Fibroblast of peridontal ligament (primary cell): ENCODE measurements around the gene FGFR3.

Experiments
- DNase-seq: peaks from one replicate; pipeline ENCODE4 v3.0.0-alpha.2; 2010; ENCODE audit errors: extremely low read depth

The FGFR3 gene

DNA sequence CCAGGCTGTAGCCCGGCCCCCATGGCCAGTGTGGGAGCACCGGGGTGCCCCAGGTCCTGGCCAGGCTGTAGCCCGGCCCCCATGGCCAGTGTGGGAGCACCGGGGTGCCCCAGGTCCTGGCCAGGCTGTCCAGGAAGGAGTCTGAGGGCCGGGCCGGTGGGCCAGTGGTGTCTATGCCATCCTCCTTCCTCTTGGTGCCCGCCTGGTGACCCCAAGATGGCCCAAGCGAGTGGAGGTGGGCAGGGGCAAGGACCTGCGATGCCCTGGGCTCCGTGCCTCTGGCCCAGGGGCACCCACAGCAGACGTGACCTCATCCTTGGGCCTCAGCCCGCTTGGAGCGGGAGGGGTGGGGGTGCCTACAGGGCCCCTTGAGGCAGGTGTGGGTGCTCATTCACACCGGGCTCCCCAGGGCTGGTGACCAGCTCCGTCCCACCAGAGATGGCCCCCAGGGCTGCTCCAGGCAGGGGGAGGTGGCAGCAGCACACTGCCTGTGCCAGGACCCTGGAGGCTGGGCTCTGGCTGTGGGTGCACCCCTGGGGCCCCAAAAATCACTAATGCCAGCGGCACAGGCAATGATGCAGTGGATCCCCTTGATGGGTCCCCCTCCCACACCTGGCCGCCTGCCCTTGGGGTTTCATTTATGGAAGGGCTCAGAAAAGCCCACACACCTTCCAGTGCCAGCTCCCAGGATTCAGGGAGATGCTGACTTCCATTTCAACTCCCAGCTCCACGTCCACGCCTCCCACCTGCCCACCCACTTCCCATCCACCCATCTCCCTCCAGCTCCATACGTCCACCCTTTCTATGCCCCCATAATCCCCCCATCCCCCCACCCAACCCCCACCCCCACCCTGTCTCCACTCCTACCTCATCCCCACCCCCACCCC, 36.0 kb upstream of the FGFR3 start:
- no peak for DNase-seq

DNA sequence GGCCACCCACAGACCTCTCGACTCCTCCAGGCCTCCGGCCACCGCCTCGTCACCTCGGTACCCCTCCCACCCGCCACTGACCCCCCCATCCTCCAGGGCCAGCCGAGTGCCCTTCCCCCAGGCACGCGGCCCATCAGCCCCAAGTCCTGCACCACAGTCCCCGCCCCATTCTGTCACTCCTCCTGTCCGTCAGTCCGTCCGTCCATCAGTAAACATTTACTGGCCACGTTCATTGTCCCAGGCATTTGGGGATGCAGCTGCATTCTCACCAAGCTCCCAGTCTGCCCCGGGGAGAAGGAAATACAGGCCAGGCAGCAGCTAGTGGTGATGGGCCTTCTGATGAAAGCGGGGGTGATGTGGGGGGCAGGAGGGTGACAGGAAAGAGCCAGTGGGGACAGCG, 35.3 kb upstream of the FGFR3 start:
- DNase-seq, result no peak

DNA sequence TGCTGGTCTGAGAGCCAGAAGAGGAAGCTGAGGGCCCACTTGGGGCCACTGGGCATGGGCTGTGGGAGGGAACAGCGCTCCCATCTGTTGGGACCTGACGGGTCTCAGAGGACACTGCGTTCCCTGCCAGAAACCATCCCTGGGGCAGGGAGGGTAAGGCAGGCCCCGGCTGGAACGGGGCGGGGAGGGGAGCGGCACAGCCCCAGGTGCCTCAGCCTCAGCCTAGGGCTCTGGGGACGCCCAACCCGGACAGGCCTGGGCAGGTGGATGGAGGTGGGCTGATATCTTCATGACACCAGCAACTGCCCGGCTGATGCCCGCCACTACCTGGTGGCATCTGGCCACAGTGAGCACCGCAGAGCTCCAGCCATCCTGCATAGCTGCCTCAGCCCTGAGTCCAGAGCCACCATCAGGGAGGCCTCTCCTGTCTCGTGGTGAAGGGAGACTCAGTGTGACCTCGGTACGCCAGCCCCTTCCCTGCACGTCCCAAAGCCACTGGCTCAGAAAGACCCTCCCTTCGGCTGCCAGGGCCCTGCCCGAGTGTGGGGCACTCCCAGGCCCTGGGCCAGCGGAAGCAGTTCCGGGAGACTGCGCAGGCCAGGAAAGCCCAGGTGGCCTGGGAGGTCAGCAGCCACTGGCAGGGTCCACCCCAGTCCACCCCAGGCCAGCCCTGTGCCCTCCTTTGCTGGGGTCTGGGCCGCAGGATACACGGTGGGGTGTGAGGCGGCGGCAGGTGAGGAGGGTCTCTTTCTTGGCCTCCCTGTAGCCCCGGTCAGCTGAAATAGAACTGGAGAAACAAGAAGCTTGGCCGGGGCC, 34.6 kb upstream of the FGFR3 start:
- DNase-seq, result no peak

DNA sequence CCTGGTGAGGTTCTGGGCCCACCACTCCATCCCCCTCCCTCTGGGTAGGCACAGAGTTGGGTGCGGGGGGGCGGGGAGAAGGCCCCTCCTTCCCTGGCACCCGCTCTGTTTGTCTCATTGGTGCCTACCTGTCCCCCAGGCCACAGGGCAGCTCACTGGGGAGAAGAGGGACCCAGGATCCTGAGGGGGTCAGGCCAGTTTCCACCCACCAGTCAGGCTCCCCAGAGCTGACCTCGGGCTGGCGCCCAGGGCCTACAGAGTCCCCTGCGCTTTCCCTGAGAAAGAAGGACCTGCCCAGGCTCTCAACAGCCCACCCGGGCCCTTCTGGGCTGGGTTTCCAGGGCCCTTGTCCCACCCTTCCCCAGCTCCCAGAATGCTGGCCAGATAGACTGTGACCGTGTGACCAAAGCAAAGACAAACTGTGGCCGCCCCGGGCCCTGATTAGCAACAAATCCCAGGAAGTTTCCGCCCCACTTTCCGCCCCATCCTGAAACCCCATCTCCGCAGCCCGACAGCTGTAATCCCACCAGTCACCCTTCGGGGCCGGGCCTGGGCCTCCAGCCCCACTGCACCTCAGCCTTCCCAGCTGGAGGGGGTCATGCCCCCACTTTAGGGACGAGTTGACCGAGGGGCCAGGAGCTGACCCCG, 33.8 kb upstream of the FGFR3 start:
- no peak for DNase-seq

DNA sequence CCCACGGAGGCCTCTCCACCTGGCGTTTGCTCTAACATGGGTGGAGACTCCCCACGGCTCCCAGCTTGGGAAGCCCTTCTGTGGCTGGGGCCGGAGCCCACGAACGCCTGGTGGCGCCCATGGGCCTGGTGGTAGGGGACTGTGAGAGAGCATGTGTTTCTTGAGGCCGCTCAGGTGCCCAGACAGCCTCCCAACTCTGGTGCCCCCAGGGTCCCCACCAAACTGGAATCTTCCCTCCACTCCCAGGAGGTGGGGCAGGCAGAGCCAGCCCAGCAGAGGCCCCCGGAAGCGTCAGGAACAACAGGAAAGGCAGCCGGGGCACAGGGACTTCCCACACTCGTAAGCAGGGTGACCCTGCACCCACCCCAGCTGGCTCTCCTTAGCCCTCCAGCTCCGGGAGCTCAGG, 33.3 kb upstream of the FGFR3 start:
- DNase-seq, result no peak

DNA sequence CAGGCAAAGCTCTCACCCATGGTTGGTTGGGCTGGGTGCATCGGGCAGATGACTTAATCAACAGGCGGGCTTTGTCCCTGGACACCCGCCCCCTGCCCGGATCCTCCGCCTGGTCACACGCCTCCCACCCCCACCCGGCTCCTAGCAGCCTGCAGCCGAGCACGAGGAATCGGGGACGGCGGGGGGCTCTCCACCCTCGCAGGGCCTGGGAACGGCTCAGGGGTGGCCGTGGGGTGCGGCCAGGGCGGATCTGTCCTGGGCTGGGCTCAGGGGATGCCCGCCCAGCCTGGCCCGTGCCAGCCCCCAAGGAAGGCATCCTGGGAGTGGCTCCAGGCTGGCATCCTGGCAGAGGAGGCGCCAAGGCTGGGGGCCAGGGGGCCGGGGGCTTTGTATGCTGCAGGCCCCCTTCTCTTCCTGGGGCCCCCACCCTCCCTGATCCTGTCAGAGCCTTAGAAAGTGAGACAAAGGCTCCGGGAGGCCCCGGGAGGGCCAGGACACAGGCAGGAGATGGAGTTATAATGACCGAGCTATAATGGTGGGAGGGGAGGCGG, 32.5 kb upstream of the FGFR3 start:
- no peak for DNase-seq

DNA sequence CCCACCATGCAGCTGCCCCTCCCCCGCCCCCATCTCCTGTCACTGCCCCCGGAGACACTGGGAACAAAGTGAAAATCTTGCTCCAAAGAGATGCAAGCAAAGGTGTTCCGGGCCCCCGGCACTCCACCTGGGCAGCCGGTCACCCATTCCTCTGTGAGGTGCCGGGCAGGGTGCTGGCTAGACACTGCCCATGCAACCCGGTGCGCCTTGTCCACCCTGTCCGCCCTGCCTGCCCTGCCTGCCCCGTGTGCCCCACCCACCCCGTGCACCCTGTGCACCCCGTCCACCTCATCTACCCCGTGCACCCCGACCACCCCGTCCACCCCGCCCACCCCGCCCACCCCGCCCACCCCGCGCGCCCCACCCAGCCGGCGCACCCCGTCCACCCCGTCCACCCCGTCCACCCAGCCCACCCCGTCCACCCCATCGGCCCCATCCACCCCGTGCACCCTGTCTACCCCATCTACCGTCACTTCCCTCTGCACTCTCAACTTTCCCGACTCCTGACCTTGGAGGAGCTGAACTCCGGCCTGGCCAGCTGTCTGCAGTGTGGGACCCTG, 31.9 kb upstream of the FGFR3 start:
- no peak for DNase-seq

DNA sequence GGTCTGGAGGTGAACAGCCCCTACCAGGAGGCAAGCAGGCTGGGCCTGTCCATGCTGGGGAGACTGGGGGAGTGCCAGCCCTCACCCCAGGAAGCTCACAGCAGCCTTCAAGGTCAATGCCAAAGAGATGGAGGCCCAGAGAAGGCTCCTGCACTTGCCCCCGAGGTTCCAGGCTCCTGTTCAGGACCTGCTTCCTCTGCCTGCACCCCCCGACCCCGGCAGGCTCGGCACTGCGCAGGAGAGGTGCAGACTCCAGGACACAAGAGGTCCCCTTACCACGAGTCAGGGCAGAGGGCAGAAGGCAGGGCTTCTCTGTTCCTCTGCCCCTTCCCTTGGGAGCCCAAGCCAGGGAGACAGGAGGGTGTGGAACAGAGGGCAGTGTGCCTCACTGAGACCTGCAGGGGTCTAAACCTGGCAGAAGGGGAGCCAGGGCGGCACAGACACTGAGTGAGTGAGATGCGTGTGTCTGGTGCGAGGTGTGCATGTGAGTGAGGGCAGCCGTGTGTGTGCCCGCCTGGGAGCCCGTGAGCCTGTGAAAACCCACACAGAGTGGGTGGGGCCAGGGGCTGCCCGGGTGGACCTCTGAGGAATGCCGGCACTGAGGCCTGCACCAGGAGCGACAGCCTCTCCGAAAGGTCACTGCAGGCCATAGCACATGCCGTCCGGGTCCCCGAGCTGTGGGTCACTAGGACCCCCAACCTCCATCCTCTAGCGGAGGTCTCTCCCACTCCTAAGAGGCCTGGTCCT, 30.7 kb upstream of the FGFR3 start:
- DNase-seq, result no peak

DNA sequence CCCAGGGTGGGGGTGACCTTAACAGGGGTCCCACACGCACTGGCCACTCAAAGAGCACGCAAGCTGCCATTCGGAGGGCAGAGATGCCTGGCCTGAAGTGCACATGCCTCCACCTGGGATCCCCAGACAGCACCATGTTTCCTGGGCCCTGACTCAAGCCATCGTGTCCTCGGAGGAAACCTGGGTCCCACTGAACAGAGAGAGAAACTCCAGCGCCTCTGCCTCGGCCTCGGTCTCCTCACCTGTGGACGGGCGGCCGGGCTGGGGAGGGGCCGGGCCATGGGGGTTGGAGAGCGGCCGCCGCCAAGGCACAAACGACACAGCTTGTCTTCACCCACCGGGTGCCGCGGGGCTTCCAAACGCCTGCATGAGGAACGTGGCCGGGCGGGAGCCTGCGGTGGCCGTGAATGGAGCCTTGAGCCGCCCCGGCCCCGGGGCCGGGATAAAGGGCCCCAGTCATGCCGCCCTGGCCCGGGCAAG, 30.0 kb upstream of the FGFR3 start:
- DNase-seq, result no peak

DNA sequence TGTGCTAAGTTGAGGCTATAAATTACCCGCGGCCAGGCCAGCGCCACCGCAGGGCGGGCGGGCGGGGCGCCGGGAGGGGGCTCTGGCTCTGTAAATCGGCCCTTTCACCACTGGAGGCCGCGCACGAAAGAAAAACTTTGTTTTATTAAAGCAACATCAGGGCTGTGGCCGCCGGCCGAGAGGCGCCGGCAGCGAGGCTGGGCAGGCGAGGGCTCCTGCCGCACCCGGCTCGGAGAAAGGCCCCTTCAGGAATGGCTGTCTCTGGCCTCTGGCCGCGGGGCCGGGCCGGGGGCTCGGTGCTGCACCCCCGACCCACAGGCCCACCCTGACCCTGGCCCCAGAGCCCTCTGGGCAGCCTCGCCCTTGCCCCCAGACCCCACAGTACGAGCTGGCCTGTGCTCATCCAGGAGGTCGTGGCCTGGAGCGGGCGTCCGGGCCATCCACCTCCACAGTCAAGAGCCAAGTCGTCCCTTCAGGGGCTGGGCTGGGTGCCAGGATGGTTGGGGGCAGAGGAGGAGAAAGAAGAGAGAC, 29.5 kb upstream of the FGFR3 start:
- DNase-seq, result peak; percentile 57

DNA sequence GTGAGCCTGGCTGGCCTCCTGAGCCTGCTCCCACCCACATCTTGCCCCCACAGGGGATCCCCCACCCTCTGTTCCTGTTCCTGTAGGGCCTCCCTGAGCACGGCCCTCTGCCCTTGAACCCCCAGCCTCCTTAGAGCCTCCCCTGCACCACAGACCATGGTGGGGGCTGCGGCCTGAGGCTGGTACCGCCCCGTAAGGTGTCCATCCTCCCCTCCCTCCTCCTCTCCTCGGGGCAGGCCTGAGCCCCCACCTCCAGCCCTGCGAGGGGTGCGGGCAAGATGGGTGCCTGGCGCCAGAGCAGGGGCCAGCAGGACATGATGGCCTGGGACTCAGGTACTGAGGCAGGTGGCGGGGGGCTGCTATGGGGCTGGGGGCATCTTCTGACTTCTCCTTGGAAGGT, 28.4 kb upstream of the FGFR3 start:
- DNase-seq, result no peak

DNA sequence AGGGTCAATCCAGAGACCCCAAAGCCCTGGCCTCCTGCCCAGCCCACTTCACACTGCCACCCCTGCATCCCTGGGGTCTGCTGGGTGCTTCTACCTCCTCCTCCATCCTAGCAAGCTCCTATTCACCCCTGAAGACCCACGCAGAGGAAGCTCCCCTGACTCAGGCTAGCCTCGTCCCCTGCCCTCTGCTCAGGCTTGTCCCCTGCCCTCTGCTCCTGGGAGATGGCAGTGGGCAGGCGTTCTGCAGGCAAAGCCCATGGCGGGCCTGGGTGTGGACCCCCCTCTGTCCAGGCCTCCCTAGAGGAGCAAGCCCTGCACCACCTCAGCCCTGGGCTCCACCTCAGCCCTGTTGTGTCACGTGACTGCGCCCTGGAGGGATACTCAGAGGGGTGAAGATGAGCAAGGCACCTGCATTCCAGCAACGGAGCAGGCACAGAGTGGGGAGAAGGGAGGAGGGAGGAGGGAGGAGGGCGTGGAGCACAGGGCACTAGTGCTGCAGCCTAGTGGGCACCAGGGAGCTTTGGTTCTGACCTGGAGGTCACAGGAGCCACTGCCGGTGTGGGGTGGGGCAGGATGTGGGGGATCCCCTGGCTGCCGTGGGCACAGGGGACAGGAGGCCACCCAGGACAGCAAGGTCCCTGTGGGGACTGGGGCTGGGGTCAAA, 27.6 kb upstream of the FGFR3 start:
- no peak for DNase-seq

DNA sequence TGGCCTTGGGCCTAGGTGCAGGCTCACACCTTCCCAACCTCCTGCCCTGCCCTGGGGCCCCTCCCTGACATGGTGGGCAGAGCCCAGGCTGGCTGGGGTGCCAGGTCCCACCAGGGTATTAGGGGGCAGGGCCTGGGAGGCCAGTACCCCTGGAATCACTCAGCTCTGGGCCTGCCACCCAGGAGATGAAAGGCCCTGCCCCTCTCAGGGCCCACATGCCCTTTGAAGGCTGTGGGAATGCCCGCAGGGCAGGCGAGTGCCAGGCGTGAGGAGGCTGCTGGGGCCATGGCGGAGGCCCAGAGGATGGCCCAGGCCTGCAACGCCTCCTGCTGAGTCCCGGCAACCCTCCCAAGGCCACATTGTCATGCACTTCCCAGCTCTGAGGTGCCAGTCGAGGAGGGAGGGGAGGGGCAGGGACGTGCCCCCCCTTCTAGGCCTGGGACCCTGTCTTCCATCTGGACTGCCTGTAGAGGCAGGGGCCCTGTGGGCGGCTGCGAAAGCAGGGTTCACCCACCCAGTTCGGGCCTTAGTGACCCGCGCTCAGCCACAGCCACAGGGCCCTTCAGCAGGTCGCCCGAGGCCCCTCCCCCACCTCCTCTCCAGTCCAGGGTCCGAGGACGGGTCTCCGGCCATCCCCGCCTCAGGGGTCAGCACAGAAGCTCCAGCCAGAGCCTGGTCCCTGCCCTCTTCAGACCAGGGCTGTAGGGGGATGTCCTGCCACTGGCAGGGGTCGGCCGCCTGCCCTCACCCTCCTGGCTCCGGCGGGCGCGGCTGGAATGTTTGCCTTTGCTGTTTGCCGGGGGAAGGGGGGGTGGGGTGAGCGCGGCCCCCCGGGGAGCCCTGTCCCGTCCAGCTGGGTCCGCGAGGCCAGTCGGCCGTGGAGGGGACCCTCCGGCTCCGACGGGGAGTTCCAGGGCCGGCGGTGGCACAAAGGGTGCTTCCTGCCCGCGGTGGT, 26.7 kb upstream of the FGFR3 start:
- DNase-seq, result no peak

DNA sequence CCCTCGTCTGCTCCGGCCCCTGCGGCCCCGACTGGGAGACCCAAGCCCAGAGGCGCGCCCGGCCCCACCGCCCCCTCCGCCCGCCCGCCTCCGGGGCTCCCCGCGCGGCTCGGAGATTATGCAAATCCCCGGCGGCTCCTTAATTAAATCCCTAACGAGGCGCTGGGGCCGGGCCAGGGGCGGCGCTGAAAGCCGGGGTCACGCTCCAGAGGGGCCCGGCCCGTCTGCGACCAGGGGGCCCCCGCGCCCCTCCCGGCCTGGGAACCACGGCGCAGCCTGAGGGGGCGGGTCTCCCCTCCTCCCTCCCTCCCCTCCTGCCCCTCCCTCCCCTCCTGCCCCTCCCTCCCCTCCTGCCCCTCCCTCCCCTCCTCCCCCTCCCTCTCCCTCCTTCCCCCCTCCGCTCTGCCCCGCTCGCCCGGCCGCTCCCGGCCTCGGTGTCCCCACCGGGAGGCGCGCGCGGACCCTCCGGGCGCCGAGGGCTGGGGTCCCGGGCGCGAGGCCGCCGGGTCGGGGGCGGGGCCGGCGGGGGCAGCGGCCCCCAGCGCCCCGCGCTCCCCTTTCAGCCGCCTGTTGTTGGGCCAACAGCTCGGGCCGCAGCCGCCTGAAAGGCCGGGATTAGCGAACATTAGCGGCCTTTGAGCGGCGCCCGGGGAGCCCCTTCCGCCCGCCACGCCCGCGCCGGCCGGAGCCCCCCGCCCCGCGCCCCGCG, 25.9 kb upstream of the FGFR3 start:
- DNase-seq, result peak; percentile 7

DNA sequence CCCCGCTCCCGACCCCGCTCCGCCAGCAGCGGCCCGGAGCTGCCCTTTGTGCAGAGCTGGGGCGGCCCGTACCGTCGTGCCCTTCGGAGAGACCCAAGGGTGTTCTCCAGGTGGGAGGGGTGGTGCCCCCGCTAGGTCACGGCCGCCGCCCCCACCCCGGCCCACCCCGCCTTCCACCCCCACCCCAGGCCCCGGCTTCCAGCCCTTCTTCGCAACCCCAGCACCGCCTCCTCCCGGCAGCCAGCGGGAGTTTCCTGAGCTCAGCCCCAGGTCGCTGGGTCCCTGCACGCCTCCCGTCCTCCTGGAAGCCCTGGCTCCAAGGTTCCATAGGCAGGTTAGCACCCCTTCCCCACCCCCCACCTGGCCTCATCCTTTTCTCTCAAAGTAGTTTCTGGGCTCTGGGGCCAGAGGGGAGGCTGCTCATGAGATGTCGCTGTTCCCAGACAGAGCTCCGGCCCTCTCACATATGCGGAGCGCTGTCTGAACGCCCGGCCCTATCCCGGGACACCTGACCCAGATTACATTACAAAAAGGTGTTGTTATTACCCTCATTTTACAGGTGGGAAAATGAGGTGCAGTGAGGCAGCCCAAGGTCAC, 25.2 kb upstream of the FGFR3 start:
- DNase-seq, result peak; percentile 13

DNA sequence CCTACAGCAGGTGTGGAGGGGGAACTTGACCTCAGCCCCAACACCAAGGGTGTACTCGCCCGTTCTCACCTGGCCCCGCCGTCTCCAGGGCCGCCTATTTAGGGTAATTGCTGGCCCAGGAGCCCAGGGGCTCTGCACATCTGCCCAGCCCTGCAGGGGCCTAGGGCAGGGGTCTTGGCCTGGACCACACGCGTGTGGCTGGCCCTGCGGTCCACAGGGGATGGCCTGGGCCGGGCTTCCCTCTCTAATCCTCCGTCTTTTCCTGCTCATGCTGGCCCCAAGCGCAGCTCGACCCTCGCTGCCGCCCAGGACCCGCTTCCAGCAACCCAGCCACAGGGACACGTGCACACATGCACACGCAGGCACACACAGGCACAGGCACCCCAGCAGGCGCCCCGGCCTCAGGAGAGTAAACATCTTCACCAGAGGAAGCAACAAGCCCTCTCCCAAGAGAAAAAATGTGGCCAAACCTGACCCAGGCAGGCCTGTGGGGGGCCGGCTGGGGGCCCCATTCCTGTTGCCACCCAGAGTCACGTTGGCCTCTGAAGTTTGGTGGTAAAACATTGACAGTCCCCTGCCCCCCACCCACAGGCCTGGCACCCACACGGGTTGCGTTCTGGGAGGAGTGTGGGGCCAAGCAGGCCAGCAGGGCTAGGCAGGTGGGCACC, 24.6 kb upstream of the FGFR3 start:
- no peak for DNase-seq

DNA sequence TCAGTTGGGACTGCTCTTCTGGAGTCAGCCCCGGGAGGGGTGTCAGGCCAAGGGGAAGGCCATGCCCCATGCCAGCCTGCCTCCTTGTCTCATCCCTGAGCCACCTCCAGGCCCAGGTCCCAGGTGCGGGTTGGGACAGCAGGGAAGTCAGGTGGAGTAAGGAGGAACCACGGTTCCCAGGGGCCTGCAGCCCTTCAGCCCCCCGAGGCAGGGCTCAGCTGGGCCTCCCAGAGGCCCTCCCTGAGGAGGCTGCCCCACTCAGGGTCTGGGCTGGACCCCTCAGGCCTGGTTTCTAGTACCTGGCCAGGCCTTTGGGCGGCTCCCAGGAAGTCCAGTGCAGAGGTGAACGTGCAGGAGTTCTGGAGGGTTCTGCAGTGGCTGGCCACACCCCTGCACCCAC, 23.4 kb upstream of the FGFR3 start:
- no peak for DNase-seq
